Left forelimb (tissue), 1 donor: ENCODE results near the gene TBCEL.

Experiments
- DNase-seq: peaks from one replicate; pipeline ENCODE4 v3.0.0-alpha.2; 2018; ENCODE audit warnings: low spot score

TBCEL gene

GRCh38 chr11:121063728-121064127, 39.8 kb downstream of the TBCEL start:
- DNase-seq, result no peak

- DNase-seq, result no peak
Observed at GRCh38 chr11:121066623-121067022, 42.7 kb downstream of the TBCEL start.

GRCh38 chr11:121067026-121067425, 43.1 kb downstream of the TBCEL start:
- no peak for DNase-seq

GRCh38 chr11:121067453-121067852, 43.6 kb downstream of the TBCEL start:
- no peak for DNase-seq

GRCh38 chr11:121067962-121068647, 44.2 kb downstream of the TBCEL start:
- no peak for DNase-seq

GRCh38 chr11:121068787-121069186, 44.9 kb downstream of the TBCEL start:
- no peak for DNase-seq

- no peak for DNase-seq
Observed at GRCh38 chr11:121070951-121071845, 47.3 kb downstream of the TBCEL start.

- DNase-seq, result no peak
Observed at GRCh38 chr11:121071846-121072450, 48.0 kb downstream of the TBCEL start.

GRCh38 chr11:121081321-121081720, 57.4 kb downstream of the TBCEL start:
- no peak for DNase-seq

- DNase-seq, result no peak
Observed at GRCh38 chr11:121082219-121082618, 58.3 kb downstream of the TBCEL start.

GRCh38 chr11:121082670-121083069, 58.8 kb downstream of the TBCEL start:
- DNase-seq, result no peak

- DNase-seq, result no peak
Observed at GRCh38 chr11:121086866-121087265, 63.0 kb downstream of the TBCEL start.

- DNase-seq, result no peak
Observed at GRCh38 chr11:121089566-121089965, 65.7 kb downstream of the TBCEL start.

GRCh38 chr11:121090145-121090721, 66.3 kb downstream of the TBCEL start:
- no peak for DNase-seq

- DNase-seq, result no peak
Observed at GRCh38 chr11:121091492-121092152, 67.7 kb downstream of the TBCEL start.

- DNase-seq, result no peak
Observed at GRCh38 chr11:121095561-121095960, 71.7 kb downstream of the TBCEL start.

GRCh38 chr11:121099364-121099763, 75.5 kb downstream of the TBCEL start:
- no peak for DNase-seq

GRCh38 chr11:121099885-121100284, 76.0 kb downstream of the TBCEL start:
- no peak for DNase-seq

- no peak for DNase-seq
Observed at GRCh38 chr11:121100943-121101342, 77.0 kb downstream of the TBCEL start, which contains the start of gene TECTA. TSS of gene TECTA (plus strand) at chr11:121101243. CDS start at chr11:121102666, 1,423 bp downstream.

- DNase-seq, result no peak
Observed at GRCh38 chr11:121104312-121104762, 80.4 kb downstream of the TBCEL start.

GRCh38 chr11:121105063-121105480, 81.2 kb downstream of the TBCEL start:
- peak; percentile 78 for DNase-seq
